DMS153 treated with DMSO at 0.1 percent for 48 hours (cell line): Measurements from ENCODE around the gene CST5.
"Not testable (repeated sequence)": the region's sequence is repeated elsewhere in the genome, so short reads cannot be mapped to it uniquely, and the experiment has no call there.

Experiments
- DNase-seq: peaks from one replicate; lab custom pipeline; 2025; ENCODE audit not compliant: unreplicated experiment; lab: John Stamatoyannopoulos, UW

The CST5 gene

GRCh38 chr20:23890867-23891266, 11.3 kb upstream of the CST5 start:
- not testable (repeated sequence) for DNase-seq

- peak; percentile 33 for DNase-seq
Observed at GRCh38 chr20:23889775-23890187, 10.2 kb upstream of the CST5 start.

GRCh38 chr20:23887856-23888255, 8.3 kb upstream of the CST5 start:
- no peak for DNase-seq

- DNase-seq: no peak
Observed at GRCh38 chr20:23884771-23885162, 5.2 kb upstream of the CST5 start.

GRCh38 chr20:23884136-23884770, 4.7 kb upstream of the CST5 start:
- DNase-seq: no peak

GRCh38 chr20:23881371-23881770, 1.8 kb upstream of the CST5 start:
- DNase-seq: no peak

- DNase-seq: no peak
Observed at GRCh38 chr20:23880417-23880816, 869 bp upstream of the CST5 start.

- no peak for DNase-seq
Observed at GRCh38 chr20:23879811-23880374, 345 bp upstream of the CST5 start.

GRCh38 chr20:23878787-23879186, 761 bp downstream of the CST5 start:
- DNase-seq: no peak

GRCh38 chr20:23878016-23878542, 1.5 kb downstream of the CST5 start:
- not testable (repeated sequence) for DNase-seq

GRCh38 chr20:23877524-23877923, 2.0 kb downstream of the CST5 start:
- DNase-seq: no peak

GRCh38 chr20:23875606-23876237, 3.8 kb downstream of the CST5 start:
- DNase-seq: no peak

- DNase-seq: peak; percentile 26
Observed at GRCh38 chr20:23874747-23875146, 4.8 kb downstream of the CST5 start.

GRCh38 chr20:23873370-23874015, 6.1 kb downstream of the CST5 start:
- no peak for DNase-seq

GRCh38 chr20:23872065-23872464, 7.5 kb downstream of the CST5 start:
- DNase-seq: no peak

GRCh38 chr20:23870461-23870860, 9.1 kb downstream of the CST5 start:
- DNase-seq: no peak

- DNase-seq: no peak
Observed at GRCh38 chr20:23869520-23869919, 10.0 kb downstream of the CST5 start.

GRCh38 chr20:23868321-23868720, 11.2 kb downstream of the CST5 start:
- no peak for DNase-seq

GRCh38 chr20:23867152-23867776, 12.3 kb downstream of the CST5 start:
- DNase-seq: no peak

- not testable (repeated sequence) for DNase-seq
Observed at GRCh38 chr20:23860771-23861170, 18.8 kb downstream of the CST5 start.

- DNase-seq: no peak
Observed at GRCh38 chr20:23857962-23858595, 21.5 kb downstream of the CST5 start.
